GM10248 (cell line): Measurements from ENCODE around the gene SBSN.

Experiments used
- CTCF ChIA-PET: fragments of 300-600 bp; sonication (Branson Sonifier 250); formaldehyde crosslinking; extraction: SDS; loops from one replicate; lab custom pipeline; 2021; ENCODE audit warnings: antibody characterized with exemption; lab: Yijun Ruan, JAX
- POLR2A ChIA-PET: fragments of 350-650 bp; sonication (Branson Sonifier 250); formaldehyde crosslinking; extraction: SDS; loops from one replicate; lab custom pipeline; 2020; ENCODE audit warnings: antibody characterized with exemption; lab: Yijun Ruan, JAX
- DNase-seq: peaks from one replicate; pipeline ENCODE4 v3.0.0; 2012; ENCODE audit errors: extremely low spot score
- TF ChIP-seq, protein P1 (sequence below): IDR thresholded peaks from 2 replicates; pipeline ENCODE4 v1.5.1; 2012; ENCODE audit warnings: mild to moderate bottlenecking, low read depth; ENCODE audit errors: extremely low read depth, missing control alignments, control extremely low read depth

The SBSN gene

DNA sequence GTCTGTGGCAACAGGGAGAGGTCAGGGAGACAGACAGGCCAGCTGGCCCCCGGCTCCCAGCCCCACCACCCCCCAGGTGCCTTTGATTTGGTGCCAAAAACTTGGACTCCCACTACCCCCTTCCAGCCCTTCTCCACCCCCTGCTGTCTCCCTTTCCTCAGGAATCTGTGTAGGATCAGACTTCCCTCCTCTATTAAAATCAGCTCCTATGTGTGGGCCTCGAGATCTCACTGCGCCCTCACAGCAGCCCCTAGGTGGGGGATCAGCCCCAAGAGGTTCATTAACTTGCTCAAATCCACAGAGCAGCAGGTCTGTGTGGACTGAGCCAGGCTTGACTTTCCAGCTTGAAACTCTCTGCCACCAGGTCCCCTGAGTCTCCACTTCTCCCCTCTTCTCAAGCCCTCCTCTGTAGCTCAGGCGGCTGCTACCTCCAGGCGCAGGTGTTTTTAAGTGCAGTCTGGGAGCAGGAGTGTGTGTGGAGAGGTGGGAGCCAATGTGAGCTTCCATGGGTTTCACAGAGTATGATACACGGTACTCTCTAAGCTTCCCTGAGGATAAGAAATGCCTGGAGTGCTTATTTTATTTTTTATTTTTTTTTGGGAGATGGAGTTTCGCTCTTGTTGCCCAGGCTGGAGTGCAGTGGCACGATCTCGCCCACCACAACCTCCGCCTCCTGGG is 6.8 kb upstream of the SBSN start:
- ChIA-PET CTCF (interaction anchor here (1.4 to 3.9 kb wide), 3 partner anchors 24 to 40 kb away, joined by 3 to 14 read pairs (median 10); no protein-coding TSS in a partner anchor), POLR2A (no interaction called here)
- DNase-seq: no peak
- TF ChIP-seq, protein P1, sequence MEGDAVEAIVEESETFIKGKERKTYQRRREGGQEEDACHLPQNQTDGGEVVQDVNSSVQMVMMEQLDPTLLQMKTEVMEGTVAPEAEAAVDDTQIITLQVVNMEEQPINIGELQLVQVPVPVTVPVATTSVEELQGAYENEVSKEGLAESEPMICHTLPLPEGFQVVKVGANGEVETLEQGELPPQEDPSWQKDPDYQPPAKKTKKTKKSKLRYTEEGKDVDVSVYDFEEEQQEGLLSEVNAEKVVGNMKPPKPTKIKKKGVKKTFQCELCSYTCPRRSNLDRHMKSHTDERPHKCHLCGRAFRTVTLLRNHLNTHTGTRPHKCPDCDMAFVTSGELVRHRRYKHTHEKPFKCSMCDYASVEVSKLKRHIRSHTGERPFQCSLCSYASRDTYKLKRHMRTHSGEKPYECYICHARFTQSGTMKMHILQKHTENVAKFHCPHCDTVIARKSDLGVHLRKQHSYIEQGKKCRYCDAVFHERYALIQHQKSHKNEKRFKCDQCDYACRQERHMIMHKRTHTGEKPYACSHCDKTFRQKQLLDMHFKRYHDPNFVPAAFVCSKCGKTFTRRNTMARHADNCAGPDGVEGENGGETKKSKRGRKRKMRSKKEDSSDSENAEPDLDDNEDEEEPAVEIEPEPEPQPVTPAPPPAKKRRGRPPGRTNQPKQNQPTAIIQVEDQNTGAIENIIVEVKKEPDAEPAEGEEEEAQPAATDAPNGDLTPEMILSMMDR: no peak

DNA sequence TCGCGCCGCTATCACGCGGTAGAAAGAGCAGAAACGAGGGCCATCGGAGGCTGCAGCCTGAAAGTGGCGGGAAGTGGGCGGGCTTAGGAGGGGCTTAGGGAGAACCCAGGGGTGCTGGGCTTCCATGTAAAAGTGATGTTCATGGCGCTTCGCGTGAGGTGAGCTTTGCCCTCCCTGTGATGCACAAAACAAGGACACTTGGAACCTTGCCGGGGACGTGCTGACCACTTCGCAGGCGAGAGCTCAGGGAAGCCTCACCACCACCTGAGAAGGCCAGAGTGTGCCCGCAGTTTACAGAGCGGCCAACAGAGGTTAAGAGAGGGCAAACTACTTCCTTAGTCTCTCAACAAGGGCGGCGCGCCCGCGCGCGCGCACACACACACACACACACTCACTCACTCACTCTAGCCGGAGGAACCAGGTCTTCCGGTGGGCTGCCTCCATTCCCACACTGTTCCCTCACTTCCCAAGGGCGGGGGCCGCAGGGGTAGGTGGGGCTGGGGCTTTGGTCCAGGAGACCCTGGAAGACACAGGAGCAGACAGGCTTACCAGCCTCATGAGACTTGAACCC is 5.8 kb upstream of the SBSN start:
- CTCF ChIA-PET: interaction anchor here (0.6 to 3.9 kb wide), 5 partner anchors 10 to 39 kb away, joined by 3 to 14 read pairs (median 3); no protein-coding TSS in a partner anchor

DNA sequence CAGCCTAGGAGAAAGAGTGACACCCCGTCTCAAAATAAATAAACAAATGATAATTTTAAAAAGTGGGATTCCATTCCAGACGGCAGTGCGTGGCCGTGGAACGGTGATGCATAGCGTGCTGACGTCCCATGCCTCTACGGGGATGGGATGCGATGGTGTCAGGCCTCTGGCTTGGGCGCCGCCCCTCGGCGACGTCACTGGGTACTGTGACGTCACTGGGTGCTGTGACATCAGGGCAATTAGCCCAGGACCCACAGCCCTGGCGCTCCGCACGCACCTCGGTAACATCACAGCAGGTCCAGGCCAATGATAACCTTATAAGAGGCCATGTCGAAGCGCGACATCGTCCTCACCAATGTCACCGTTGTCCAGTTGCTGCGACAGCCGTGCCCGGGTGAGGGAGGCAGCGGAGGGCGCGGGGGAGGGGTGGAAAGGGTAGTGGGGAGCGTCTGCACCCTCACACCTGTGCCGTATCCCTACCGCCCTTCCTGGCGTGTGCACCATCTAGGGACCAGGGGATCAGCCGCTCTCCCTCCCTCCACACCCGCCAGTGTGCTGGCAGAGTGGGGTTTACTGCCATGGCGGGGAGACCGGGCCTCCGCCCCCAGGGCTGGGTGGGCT is 5.2 kb upstream of the SBSN start, which contains the start of gene GAPDHS:
Gene GAPDHS (plus strand): TSS at position 256 of the 621 bp plus-strand sequence. CDS start 72 bp downstream, at position 328.
- CTCF ChIA-PET: interaction anchor here (1.0 to 2.9 kb wide), 2 partner anchors 11 to 23 kb away, joined by 3 to 14 read pairs; no protein-coding TSS in a partner anchor
- POLR2A ChIA-PET: no interaction called here
- TF ChIP-seq, protein P1: no peak
- DNase-seq: no peak

More for the DNA sequence above, 5.8 kb upstream of the SBSN start:
- TF ChIP-seq, protein P1: no peak
- POLR2A ChIA-PET: no interaction called here
- peak; percentile 48 for DNase-seq

DNA sequence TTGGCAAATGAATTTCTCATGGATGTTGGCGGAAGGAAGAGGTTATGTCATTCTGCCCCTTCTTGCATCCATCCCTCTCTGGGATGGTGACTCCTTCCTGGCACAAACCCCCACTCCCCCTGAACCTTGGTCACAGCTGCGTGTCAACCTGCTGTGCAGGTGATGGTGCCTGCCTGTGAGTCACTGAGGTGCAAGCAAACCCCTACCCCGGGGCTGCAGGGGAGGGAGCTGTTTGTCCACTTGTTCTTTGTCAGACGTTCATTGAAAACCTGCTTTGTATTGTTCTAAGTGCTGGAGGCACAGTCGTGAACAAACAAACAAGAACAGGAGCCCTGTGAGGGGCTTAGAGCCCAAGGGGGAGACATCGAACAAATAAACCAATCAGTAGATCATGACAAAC is 3.2 kb upstream of the SBSN start:
- ChIA-PET POLR2A (no interaction called here), CTCF (interaction anchor here (0.7 to 2.5 kb wide), 5 partner anchors 12 to 179 kb away, joined by 3 to 13 read pairs (median 4); no protein-coding TSS in a partner anchor)
- TF ChIP-seq, protein P1: no peak
- no peak for DNase-seq

DNA sequence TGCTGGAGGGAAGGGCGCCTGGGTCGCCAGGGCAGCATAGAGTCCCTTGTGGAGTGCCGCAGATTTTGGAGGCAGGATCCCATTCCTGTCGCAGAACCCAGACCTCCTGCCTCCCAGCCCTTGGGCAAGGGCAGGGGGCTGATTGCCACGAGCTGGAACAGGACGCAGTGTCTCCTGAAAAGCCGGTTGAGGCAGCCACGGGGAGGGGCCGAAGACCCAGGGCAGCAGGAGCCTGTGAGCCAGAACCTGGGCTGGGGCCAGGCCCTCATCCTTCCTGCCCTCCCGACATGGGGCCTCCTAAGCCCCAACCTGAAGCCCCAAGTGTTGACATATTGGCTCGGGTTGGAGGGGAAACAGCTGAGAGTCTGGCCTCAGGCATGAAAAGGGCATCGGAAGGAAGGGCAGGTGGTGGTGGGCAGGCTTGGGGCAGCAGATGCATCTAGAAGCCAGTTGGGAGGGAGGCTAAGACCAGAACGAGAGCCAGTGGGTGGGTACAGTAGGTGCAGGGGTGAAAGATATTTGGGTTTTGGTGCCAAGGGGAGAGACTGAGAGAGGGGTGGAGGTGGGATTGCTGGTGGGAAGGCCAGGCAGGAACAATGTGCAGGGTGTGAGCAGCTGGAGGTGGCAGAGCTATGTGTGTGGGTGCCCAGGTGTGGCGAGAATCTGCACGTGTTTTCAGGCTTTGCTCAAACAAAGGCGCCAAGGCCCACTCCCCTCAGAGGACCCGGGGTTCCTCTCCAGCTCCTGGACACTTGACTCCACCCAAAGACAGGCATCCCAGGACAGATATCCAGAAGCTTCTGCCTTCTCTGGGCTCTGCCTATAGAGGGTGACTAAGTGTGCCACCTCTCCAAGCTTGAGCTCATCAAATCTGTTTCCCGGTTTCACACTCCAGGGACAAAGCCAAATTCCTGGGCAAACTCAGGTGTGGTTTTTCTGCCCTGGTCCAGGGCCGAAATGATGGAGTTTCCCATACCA is 1.4 kb upstream of the SBSN start:
- CTCF ChIA-PET: interaction anchor here (1.2 to 2.5 kb wide), 5 partner anchors 15 to 63 kb away, joined by 3 to 13 read pairs (median 7); no protein-coding TSS in a partner anchor
- TF ChIP-seq, protein P1: no peak
- DNase-seq: no peak
- POLR2A ChIA-PET: no interaction called here
